ENCODE measurements around the gene FBXL15.

DNA sequence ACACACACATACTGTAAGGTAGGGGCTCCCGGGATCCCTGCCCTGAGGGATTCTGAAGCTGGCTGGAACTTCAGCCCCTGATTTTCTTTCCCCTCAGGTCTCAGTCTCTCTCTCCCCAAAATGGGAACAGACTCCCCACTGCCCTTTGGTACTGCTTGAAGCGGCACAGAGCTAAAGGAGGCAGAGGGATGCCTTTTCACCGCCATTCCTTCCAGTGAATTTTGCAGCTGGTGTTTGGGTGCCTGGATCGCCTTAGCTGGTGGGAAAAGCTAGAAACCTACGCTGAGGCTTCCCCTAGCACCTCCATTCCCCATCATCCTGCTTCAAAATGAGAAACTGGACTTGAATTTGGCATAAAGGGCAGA, 14.5 kb downstream of the FBXL15 start:
- TF ChIP-seq, protein P1, sequence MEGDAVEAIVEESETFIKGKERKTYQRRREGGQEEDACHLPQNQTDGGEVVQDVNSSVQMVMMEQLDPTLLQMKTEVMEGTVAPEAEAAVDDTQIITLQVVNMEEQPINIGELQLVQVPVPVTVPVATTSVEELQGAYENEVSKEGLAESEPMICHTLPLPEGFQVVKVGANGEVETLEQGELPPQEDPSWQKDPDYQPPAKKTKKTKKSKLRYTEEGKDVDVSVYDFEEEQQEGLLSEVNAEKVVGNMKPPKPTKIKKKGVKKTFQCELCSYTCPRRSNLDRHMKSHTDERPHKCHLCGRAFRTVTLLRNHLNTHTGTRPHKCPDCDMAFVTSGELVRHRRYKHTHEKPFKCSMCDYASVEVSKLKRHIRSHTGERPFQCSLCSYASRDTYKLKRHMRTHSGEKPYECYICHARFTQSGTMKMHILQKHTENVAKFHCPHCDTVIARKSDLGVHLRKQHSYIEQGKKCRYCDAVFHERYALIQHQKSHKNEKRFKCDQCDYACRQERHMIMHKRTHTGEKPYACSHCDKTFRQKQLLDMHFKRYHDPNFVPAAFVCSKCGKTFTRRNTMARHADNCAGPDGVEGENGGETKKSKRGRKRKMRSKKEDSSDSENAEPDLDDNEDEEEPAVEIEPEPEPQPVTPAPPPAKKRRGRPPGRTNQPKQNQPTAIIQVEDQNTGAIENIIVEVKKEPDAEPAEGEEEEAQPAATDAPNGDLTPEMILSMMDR (IDR thresholded peaks at IDR 0.05), result no peak
- TF ChIP-seq POLR2A (IDR thresholded peaks at IDR 0.05), result no peak

Measured in thyroid gland (tissue), 4 donors.